CD4-positive, alpha-beta T cell treated with Interleukin-6 for 4 hours (primary cell): ENCODE measurements around the gene INPP5D.

Experiments
- DNase-seq: peaks from one replicate; pipeline ENCODE4 v3.0.0-alpha.2; 2020; ENCODE audit warnings: mixed read lengths

Gene INPP5D

DNA sequence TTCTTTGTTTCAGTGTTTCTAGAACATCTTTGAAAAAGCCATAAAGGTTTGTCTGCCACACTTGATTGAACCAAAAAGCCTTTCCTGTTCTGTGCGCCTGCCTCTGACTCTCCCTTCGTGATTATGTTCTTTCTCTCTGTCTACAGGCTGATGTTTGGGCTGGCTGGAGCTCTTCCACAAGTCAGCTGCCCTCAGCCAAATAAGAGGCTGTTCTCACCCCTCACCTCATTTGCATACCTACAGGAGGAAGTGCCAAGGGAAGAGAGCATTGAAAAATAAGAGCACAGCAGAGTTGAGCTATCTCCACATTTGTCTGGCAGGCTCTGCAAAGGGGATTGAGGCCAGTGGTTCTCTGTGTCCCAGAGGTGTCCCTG, 15.8 kb downstream of the INPP5D start:
- DNase-seq = peak; percentile 63

DNA sequence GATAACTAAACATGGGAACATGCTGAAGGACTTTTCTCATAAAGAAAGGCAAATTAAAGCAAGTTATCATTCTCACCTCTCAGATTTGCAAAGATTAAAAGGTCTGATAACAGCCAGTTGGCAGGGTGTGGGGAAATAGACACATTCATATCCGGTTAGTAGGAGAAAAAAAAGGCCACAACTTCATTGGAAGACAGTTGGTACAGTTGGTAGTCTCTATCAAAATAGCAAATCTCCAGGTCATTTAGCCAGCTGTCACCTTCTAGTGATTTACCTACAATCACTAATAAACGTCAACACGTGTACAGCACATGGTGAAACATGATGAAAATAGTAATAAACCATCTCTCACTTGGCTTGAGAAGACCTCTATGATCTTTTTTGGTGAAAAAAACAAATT, 16.6 kb downstream of the INPP5D start:
- DNase-seq = peak; percentile 32

DNA sequence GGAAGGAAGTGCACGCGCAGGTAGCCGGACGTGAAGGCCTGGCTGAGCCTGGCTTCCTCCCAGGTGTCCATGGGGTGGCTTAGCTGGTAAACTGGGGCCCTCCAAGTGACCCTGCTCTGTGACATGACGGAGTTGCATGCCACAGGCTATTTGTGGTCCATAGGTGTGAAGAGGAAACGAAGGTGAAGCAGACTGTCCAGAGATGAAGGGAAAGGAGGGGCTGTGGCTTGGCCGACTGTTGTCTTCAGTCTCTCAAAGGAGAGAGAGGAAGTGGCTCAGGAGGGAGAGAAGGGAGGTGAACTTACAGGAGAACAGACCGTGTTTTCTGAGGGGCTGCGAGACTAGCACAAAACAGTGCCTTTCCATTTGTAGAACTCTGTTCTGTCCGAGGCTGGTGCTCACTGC, 19.3 kb downstream of the INPP5D start:
- DNase-seq = peak; percentile 40

DNA sequence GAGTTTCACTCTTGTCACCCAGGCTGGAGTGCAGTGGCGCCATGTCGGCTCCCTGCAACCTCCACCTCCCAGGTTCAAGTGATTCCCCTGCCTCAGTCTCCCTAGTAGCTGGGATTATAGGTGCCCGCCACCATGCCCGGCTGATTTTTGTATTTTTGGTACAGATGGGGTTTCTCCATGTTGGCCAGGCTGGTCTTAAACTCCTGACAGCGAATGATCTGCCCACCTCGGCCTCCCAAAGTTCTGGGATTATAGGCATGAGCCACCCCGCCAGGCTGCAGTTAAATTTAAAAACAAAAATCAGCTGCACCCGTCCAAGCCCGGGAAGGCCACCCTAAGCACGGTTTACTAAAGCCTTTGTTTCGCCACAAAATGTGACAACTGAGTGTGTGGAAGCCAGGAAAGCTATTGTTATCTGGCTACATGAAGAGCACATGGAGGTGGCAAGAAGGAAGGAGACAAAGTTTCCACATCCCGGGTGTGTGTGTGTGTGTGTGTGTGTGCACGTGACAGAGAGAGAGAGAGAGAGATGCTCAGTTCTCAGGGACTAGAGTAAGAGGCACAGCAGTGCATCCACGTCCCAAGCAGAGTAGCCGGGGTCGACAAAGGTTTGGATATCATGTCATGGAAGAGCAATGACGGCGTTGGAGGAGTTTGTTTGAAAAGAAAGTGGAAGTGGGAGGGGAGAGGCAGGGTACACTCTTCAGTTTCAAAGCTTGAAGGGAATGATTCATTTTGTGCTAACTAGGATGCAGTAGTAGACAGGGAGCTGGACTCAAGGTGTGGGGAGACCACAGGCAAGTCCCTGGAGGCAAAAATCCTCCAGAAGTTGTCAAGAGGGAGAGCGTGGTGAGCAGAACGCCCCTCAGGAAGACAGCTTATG, 20.1 kb downstream of the INPP5D start:
- peak; percentile 32 for DNase-seq

DNA sequence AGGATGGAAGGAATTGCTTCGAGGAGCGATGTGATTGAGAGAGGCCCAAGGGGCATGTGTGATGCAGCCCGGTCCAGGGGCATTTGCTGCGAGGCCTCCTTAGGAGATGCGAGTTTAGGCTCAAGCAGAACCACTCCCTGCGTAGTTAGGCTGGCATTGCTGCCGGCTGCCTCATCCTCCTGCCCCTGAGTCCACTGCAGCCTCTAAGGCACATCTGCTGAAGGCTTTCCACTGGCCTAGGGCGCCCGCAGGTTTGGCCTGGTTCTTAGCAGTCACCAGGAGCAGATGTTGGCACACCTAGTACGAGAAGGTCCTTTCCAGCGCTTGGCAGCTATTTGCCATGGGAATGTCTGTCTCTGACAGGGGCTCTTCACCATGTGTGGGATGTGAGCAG, 20.7 kb downstream of the INPP5D start:
- no peak for DNase-seq

DNA sequence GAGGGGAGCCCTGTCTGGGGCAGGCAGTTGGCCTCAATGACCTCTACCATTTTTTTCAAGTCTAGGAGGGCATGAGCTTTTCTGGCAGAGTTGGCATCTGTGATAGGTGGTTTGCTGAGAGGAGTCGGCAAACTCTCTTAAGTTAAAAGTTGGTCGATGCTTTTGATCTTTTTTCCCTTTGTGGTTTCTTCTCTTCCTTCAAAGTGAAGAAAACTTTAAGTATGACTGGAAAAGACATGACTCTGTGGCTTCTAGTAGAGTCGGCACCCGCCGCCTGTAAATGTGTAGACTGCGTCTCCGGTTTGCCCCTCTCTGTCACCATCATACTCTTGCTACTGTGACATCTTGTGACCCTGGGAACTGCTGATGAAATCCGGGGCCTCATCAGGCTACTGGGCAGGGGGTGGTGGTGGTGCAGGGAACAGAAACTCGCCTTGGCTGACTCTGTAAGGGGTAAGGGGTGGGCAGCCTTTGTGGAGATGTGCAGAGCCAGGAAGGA, 21.1 kb downstream of the INPP5D start:
- DNase-seq = peak; percentile 82

DNA sequence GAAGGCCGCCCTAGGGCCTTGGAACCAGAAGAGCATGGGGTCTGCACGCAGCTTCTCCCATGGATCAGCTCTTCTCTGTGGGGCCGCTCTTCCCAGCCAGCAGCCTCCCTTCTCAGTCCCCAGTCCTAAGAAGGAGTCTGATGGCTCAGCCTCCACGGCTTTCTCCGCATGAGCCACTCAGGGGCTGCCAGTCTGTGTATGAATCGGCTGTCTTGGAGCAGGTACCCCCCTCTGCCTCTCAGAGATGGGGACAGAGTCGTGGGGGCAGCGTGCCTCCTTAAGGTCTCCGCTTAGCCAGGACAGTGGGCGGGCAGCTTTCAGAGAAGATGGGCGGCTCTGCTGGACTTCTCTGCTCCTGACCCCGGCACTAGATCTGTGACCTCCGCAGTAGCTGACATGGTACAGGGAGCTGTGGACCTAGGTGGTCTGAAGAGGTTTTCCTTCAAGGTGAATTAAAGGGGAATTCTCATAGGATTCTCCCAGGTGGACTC, 21.6 kb downstream of the INPP5D start:
- no peak for DNase-seq

DNA sequence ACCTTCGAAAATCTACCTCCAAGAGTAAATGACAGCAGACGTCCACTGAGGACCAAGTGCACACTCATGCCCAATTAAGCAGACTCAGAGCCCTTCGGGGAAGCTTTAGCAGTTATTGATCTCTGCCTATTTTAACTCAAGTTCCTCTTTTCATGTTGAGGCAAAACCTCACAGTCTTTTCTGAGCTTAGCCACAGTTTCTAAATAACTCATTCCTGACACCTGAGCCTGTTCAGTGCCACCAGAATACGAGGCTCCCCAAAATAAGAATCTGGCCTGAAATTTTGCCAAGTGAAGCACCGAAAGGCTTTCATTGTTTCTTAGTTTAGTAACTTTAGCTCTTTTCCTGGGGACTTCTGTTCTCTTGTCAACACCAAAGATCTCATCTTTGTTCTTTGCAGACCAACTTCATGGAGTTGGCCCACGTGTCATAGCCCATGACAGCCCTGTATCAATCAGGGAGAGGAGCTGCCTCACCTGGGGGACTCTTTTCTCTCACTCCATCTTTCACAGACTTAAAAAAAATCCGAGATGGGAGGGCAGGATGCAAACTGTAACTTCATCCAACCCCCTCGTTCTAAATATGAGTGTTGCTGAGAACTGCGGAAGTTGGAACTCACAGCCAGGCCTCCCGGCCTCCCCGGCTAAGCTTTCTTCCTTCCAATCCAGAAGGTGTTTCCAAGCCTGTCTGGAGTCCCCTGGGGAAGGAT, 22.2 kb downstream of the INPP5D start:
- DNase-seq = peak; percentile 14

DNA sequence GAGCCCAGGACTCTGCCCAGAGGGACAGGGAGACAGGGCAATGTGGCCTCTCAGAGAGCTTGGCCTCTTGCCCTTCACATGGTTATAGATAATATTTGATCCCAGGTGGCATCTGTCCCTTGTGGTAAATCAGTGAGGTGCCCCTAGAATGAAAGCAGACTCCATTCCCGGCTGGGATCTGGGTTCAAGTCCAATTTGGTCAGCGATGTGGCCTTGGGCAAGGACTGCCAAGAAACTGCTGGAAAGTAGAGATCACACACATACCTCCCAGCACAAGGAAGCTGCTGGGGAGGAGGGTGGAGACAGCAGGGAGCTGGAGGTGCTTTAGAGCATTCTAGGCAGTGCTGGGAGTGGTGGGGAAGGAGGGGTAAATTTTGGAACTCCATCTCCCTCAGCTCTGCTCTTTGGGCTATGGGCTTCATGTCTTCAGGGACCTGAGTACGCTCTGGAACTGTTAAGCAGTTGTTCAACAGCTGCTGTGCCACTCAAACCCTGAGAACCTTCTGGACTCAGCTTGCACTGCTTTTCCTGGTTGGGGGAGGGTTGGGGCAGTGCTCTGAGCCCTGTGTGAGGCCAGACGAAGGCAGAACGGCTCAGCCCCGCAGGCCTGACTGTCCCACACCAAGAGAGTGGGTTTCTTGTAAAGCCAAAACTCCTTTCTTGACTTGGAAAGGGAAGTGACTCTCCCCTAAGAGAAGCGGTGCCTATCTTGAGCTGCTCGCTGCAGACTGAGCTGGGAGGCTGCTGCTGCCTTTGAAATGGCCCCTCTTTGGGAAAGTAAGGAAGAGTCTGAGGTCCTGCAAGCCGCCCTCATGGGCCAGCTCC, 23.0 kb downstream of the INPP5D start:
- no peak for DNase-seq

DNA sequence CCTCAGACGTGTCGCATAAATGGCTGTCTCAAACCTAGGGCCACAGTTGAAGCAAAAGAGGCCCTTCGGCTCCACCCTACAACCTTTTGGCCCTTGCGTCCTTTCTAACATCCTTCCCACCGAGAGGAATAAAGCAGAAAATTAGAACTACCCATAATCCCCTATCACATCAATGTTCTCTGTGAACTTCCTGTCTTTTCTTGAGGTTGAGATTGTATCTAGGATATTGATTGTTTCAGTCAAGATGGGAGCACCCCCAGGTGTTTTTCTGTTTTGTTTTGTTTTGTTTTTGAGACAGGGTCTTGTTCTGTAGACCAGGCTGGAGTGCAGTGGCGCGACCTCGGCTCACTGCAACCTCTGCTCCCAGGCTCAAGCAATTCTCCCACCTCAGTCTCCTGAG, 23.6 kb downstream of the INPP5D start:
- DNase-seq = no peak

DNA sequence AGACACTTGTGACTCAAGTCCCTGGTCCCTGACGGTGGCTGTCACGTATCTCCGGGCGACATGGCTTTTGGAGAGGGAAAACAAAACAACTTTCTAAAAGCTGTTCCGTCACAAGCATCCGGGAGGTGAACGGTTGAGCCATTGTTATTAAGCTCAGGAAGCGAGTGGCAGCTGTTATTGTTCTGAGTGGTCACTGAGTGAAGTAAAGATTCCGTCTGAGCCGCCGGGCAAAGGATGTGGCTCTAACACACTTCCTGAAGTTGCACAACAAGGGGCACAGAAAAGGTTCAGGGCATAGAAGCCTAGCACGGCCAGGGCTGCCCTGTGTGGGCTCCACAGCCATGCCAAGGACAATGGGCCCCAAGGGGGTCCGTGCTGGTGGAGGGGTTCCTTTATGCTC, 24.3 kb downstream of the INPP5D start:
- peak; percentile 62 for DNase-seq

DNA sequence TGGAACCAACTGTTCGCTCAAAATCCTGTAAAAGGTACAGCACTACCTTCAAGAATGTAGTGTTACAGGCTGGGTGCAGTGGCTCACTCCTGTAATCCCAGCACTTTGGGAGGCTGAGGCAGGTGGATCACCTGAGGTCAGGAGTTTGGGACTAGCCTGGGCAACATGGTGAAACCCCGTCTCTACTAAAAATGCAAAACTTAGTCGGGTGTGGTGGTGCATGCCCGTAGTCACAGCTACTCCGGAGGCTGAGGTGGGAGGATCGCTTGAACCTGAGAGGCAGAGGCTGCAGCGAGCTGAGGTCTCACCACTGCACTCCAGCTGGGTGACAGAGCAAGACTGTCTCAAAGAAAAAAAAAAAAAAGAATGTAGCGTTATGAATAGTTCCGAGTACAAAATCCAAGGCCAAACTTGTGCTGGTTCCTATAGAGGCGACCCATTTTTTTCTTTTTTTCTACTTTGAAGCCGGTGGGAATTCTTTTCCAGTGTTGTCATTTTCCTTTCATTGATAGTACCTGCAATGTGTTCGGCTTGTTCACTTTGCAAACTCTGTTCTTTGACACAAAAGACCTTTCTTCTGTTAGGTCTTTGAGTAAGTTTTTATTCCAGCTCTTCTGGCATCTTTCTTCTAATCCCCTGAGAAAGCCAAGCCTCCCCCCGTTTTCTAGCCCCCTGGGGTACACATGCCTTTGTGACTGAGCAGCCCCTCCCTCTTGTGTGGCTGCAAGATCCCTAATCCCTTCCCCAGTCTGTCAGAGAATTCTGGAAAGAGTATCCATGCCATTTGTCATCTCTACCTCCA, 25.1 kb downstream of the INPP5D start:
- DNase-seq = no peak

DNA sequence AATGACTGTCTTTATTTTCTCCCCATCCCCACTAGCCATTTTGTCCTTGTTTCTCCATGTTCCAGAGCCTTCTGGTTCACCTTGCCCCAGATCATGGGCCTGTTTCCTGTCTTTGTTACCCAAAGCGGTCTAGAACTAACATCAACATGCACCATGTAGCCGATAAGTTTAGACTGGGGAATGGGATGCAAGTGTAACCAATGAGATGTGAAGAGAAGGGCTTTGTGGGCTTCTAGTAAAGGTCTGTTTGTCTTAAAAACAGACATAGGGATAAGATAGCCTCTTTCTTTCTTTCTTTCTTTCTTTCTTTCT, 25.7 kb downstream of the INPP5D start:
- DNase-seq = no peak

DNA sequence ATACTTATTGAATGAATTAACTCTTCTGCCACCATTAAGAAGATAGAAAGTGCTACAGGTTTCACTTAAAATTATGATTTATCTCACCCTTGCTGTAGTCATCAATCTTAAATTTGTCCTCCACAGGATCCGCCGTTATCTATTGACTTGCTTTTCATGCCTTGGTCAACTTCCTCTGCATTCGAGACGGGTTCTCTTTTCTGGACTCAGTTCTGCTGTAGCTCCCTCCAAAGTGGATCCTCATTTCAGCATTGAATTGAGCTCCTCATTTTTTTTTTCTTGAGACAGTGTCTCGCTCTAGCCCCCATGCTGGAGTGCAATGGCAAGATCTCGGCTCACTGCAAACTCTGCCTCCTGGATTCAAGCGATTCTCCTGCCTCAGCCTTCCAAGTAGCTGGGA, 27.6 kb downstream of the INPP5D start:
- DNase-seq = no peak

DNA sequence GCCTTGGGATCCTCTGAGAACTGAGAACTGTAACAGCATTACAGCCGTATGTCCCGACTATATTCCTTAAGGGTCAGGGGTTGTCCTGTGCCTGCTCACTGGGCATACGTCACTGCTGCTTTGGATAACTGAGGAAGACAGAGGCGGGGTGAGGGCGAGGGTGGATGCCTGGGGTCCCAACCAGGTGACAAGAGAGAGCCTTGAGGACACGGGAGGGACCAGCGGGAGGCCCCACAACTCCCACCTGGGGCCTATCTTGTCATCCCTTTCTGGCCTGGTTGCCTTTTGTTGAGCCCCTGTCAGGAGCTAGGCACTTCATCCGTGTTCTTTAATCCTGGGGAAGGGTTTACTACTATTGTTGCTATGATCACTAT, 28.8 kb downstream of the INPP5D start:
- DNase-seq = no peak

DNA sequence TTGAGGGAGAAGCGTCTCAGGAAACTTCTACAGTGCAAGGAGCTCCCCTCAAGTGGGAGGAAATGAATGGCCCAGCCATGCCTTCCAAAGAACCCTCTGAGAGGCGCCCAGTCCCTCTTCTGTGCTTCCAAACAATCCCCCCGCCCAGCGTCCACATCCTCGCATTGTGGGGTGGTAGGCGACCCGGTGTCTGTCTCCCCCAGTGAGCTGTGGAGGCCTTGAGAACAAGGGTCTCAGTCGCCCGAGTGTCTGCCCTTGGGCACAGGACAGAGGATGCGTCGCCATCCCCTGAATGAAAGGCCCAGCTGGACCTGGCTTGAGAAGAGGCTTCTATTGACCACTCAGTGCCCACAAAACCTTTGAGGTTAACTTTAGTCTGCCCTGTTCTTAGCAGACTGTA, 29.7 kb downstream of the INPP5D start:
- DNase-seq = no peak

DNA sequence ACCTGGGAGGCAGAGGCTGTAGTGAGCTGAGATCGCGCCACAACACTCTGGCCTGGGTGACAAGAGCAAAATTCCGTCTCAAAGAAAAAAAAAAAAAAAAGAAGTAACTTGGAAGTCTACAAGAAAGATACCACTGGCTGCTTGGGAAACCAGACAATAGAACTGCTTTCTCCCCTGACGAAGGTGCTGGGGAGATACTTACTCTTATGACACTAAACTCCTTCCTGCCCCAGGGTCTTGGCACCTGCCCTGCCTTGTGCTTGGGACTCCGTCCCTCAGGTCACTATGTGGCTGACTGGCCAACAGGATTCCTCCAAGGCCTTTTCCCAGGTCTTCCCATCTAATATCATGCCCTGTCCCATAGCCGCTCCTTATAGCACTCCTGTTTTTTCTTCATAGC, 30.7 kb downstream of the INPP5D start:
- no peak for DNase-seq

DNA sequence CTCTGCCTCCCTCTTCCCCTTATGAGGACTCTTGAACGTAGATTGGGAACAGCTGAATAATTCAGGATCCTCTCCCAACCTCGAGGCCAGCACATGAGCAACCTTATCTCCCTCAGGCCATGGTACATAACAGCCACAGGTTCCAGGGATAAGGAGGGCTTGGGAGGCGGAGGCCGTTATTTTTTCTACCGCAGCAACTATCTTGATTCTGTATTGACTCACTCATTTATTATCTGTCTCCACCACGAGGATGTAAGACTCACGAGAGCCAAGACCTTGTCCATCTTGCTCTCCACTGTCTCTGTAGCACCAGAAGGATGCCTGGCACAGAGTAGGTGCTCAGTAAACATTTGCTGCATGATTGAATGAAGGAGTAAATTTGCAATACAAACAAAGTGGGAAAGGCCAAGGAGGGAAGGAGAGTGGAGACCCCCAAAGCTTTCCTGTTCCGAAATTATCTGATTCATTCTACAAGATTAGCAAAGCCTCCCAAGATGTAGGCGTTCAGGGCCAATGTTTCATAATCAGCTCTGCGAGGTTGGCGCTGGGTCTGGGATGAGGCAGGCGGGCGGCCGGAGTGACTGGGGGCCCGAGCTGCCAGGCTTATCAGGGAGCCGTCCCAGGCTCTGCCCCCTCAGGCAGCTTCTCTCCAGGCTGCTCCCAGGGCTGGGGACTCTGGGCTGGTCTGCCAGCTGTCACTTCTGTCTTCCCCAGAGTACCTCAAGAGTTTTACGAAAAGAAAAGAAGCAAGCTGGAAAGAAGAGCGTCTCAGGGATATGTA, 31.6 kb downstream of the INPP5D start:
- DNase-seq = no peak

DNA sequence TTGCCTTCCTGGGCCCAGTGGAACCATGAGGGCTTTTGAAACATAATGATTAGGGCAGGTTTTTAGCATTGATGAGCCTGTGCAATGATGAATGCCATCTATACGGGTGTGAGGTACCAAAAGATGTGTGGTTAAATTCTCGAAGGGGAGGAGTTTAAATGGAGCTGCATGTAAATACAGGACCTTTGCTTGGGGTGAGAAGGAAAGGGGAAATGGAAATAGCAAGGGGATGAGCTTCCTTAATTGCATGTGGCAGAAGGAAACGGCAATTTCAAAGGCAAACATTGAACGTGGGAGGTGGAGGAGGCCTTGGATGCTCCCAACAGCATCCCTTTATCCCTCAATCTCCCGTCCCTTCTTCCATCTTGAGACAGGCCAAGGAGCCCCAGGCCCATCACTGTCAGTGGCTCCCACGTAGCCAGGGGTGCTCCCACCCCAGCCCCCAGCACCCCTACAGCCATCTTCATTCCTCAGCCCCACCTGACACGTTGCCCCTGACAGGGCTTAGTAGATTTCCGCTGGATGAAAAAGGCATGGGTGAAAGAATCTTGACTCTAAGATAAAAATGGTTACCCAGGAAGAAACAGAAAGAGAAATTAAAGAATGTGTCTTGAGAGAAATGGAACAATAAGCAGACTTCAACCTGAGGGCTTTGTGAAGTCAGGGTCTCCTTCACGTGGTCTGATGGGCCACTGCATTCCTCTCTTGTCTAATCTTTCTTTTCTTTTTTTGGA, 32.5 kb downstream of the INPP5D start:
- DNase-seq = no peak

DNA sequence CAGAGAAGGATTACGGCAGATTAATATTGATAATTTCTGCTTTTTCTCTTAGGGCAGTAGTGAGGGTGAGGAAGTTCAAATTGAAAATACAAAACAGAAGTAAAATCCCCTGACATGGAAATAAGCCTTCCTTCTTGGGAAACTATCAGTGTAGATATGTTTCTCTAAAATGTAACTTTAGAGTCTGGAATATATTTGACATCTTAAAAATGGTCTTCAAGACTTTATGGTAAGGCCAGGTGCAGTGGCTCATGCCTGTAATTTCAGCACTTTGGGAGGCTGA, 33.0 kb downstream of the INPP5D start:
- DNase-seq = no peak

DNA sequence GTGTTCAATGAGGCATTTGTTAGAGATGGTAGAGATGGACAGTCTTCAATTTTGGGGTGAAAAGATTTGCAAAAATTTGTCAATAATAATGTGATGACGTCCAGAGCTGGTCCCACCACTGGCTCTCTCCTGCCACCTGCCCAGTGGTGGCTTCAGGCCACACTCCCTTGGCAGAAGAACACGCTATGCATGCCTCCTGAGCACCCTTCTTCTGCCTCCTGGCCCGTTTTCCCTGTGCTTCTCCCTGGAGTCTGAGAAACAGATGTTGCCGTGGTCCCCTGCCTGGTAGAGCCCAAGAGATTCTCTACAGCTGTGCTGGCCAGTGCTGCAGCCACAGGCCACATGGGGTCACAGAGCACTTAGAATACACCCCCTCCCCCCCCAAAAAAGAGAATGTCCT, 33.6 kb downstream of the INPP5D start:
- no peak for DNase-seq
